Measurements from ENCODE around the gene KHDRBS1. TPM values are rescaled to one million over a fixed set of nuclear protein-coding genes. Genes with fewer than 3 reads are reported as not detected.

KHDRBS1 gene
- total and polyA plus RNA-seq, 2 donors (not counting 1 experiment from before 2014, with no cell fraction given), result 35.7 to 101 TPM

DNA sequence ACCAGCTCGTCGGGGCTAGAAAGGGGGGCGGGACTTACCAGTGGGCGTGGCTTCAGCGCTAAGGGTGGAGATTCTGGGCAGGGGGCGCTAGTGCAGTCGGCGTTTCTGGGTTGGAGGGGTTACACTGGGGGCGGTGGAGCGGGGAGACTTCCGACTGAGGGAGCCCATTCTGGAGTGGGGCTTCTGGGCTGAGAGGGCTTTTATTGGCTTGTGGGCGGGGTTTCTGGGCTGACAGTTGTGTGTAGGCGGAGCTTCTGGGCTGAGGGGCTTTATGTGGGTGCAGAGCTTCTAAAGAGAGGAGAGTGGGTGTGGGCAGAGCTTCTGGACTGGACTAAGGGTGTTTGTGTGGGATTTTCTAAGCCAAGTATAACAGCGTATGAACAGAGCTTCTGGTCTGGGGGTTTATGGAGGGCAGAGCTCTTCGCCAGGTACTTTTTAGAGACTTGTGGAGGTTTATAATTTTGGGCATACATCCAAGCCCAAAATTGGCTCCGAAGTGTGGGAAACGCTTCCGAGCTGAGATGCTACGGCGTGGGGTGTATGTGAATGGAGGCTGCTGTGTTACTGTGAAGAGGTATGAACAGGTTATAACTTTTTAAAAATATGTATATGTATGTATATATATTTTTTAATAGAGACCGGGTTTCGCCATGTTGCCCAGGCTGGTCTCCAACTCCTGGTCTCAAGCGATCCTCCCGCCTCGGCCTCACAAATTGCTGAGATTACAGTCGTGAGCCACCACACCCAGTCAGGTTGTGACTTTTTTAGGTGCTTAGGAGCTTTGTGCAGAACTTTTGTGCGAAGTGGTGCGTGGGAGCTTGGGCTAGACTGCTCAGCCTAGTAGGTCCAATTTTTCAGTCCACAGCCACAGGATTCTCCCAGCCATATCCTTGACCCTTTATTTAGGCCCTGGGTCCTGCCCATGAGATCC lies 59.9 kb downstream of the KHDRBS1 start:
- H4K20me1 ChIP-seq (ENCODE audit: control insufficient read depth, insufficient read depth, low read length, poor library complexity, severe bottlenecking), result peaks cover 6% of the 10 kb centered on the region
- peak; percentile 41 for ATAC-seq (ENCODE audit: low read depth)
- TF ChIP-seq EZH2 (IDR thresholded peaks at IDR 0.05; ENCODE audit: borderline replicate concordance, insufficient read depth, low read depth, low read length, poor library complexity, severe bottlenecking), result no peak
- TF ChIP-seq, protein P1, sequence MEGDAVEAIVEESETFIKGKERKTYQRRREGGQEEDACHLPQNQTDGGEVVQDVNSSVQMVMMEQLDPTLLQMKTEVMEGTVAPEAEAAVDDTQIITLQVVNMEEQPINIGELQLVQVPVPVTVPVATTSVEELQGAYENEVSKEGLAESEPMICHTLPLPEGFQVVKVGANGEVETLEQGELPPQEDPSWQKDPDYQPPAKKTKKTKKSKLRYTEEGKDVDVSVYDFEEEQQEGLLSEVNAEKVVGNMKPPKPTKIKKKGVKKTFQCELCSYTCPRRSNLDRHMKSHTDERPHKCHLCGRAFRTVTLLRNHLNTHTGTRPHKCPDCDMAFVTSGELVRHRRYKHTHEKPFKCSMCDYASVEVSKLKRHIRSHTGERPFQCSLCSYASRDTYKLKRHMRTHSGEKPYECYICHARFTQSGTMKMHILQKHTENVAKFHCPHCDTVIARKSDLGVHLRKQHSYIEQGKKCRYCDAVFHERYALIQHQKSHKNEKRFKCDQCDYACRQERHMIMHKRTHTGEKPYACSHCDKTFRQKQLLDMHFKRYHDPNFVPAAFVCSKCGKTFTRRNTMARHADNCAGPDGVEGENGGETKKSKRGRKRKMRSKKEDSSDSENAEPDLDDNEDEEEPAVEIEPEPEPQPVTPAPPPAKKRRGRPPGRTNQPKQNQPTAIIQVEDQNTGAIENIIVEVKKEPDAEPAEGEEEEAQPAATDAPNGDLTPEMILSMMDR (IDR thresholded peaks at IDR 0.05), result peak; percentile 24
- no peaks in the 10 kb centered on the region for H3K27me3 ChIP-seq (replicated peaks in 1 of 4; ENCODE audit: control extremely low read depth in 1 of 4, control insufficient read depth in 3 of 4, insufficient read depth in 4 of 4, low read length in 3 of 4)
- no peaks in the 10 kb centered on the region for H3K9me3 ChIP-seq (ENCODE audit: control extremely low read depth in 1 of 3, control insufficient read depth in 2 of 3, insufficient read depth in 1 of 3, low read length in 2 of 3)
- peak overlapping the region; percentile 79 for H3K27ac Mint-ChIP-seq
- peaks cover 14 to 17% of the 10 kb centered on the region in 2 donors for H3K4me1 ChIP-seq (ENCODE audit: control insufficient read depth in 2 of 2, insufficient read depth in 2 of 2, low read length in 2 of 2)
- no peak for DNase-seq
- intact Hi-C loops (cut with micrococcal nuclease), result loop anchor here (1.0 to 10.0 kb wide), 9 partner anchors 35 to 777 kb away; partner anchors contain the start of genes BSDC1, CCDC28B, DCDC2B and IQCC
- H3K4me2 ChIP-seq (replicated peaks; ENCODE audit: low read depth, low read length, poor library complexity, severe bottlenecking), result peak overlapping the region; percentile 88
- no peaks in the 10 kb centered on the region for H3K27me3 Mint-ChIP-seq
- H3K4me3 ChIP-seq (ENCODE audit: control extremely low read depth in 1 of 5, extremely low read depth in 1 of 5, insufficient read depth in 1 of 5, low read depth in 2 of 5, low read length in 4 of 5), result peak overlapping the region; percentile 76 to 92 (median 81)
- peak overlapping the region; percentile 73 to 80 for H3K27ac ChIP-seq (ENCODE audit: low read length in 2 of 2)
- ChIA-PET CTCF (interaction anchor here (0.7 to 3.4 kb wide), 16 partner anchors 8 to 1357 kb away, joined by 3 to 41 read pairs (median 4); partner anchors contain the start of genes BSDC1, KHDRBS1, KPNA6 and MARCKSL1), POLR2A (interaction anchor here (0.6 to 3.5 kb wide), 18 partner anchors 9 to 1054 kb away, joined by 3 to 31 read pairs (median 4); partner anchors contain the start of genes BSDC1, HDAC1, KHDRBS1 and KPNA6)
- 37% methylated on average over 21 of the region's 28 CpGs for WGBS (ENCODE audit: insufficient coverage)
- H3K79me2 ChIP-seq (ENCODE audit: control insufficient read depth, insufficient read depth, low read length), result peaks cover 14% of the 10 kb centered on the region
- peak overlapping the region; percentile 90 for H2AFZ ChIP-seq (ENCODE audit: insufficient read depth, low read depth, low read length, poor library complexity, severe bottlenecking)
- H3K4me1 Mint-ChIP-seq, result peaks cover 29% of the 10 kb centered on the region
- peak overlapping the region; percentile 83 for H3K4me3 Mint-ChIP-seq
- H3K9ac ChIP-seq (ENCODE audit: low read length), result peak overlapping the region; percentile 85
- peaks cover 0 to 31% of the 10 kb centered on the region in 2 experiments for H3K36me3 ChIP-seq (replicated peaks in 1 of 2; ENCODE audit: control extremely low read depth in 1 of 2, control insufficient read depth in 1 of 2, extremely low read depth in 1 of 2, insufficient read depth in 2 of 2, low read length in 1 of 2)
- no peaks in the 10 kb centered on the region for H3K9me3 Mint-ChIP-seq (ENCODE audit: insufficient read depth)

Measured in B cell (primary cell).